Epithelial cell of esophagus (primary cell): ENCODE measurements around the gene GNS.

Source experiments
- DNase-seq: peaks from one replicate; pipeline ENCODE4 v3.0.0; 2010; ENCODE audit warnings: low read depth
- H3K4me3 ChIP-seq: 2 replicates; pipeline ENCODE4 v1.5.1; 2011; ENCODE audit warnings: mild to moderate bottlenecking, low read length, control low read depth
- CTCF ChIP-seq: IDR thresholded peaks from 2 replicates; pipeline ENCODE4 v1.5.1; 2011; ENCODE audit warnings: low read depth, mild to moderate bottlenecking, low read length, control low read depth, inconsistent platforms; ENCODE audit not compliant: insufficient read depth; ENCODE audit errors: missing control alignments

Gene GNS

GRCh38 chr12:64671681-64672080 lies 87.5 kb downstream of the GNS start:
- DNase-seq = no peak
- TF ChIP-seq CTCF = no peak
- no peak overlapping the region for H3K4me3 ChIP-seq

- peak; percentile 90 for DNase-seq
- no peak overlapping the region for H3K4me3 ChIP-seq
- TF ChIP-seq CTCF = no peak
These were observed 88.1 kb downstream of the GNS start for GRCh38 chr12:64670919-64671639.

- no peak for DNase-seq
- no peak for TF ChIP-seq CTCF
- H3K4me3 ChIP-seq = no peak overlapping the region
These were observed 89.2 kb downstream of the GNS start for GRCh38 chr12:64670019-64670418.

- DNase-seq = no peak
- no peak overlapping the region for H3K4me3 ChIP-seq
- no peak for TF ChIP-seq CTCF
These were observed 89.8 kb downstream of the GNS start for GRCh38 chr12:64669270-64669842.

GRCh38 chr12:64667793-64668192 lies 91.4 kb downstream of the GNS start:
- TF ChIP-seq CTCF = no peak
- DNase-seq = no peak
- no peak overlapping the region for H3K4me3 ChIP-seq

GRCh38 chr12:64666054-64666914 lies 92.9 kb downstream of the GNS start:
- H3K4me3 ChIP-seq = no peak overlapping the region
- no peak for TF ChIP-seq CTCF
- DNase-seq = no peak
